H4 (cell line): ENCODE data around the gene RAB28. TPM values are rescaled to one million over a fixed set of nuclear protein-coding genes. Genes with fewer than 3 reads are reported as not detected.

Experiments used
- DNase-seq: peaks from one replicate; pipeline ENCODE4 v3.0.0-alpha.2; 2015; ENCODE audit warnings: low spot score
- total RNA-seq: library from RNA; depleted of rRNA; stranded (reverse); fragments of >200 nt; shearing (Covaris generic); gene quantifications from 2 replicates; pipeline ENCODE4 v1.2.3, GENCODE V29; 2014

The RAB28 gene
- total RNA-seq, 1 experiment from 2014 or later: 42.2 TPM

- DNase-seq: no peak
Observed at GRCh38 chr4:13509442-13509841, 25.3 kb upstream of the RAB28 start.

GRCh38 chr4:13504374-13504773, 20.2 kb upstream of the RAB28 start:
- DNase-seq: no peak

- DNase-seq: no peak
Observed at GRCh38 chr4:13498469-13498868, 14.3 kb upstream of the RAB28 start.

GRCh38 chr4:13496605-13497004, 12.5 kb upstream of the RAB28 start:
- DNase-seq: no peak

- no peak for DNase-seq
Observed at GRCh38 chr4:13495753-13496152, 11.6 kb upstream of the RAB28 start.

GRCh38 chr4:13493793-13494192, 9.7 kb upstream of the RAB28 start:
- no peak for DNase-seq

GRCh38 chr4:13492747-13493146, 8.6 kb upstream of the RAB28 start:
- DNase-seq: no peak

GRCh38 chr4:13484749-13485221, 645 bp upstream of the RAB28 start:
- peak; percentile 28 for DNase-seq

- peak; percentile 66 for DNase-seq
Observed at GRCh38 chr4:13483768-13484121, 395 bp downstream of the RAB28 start.

- DNase-seq: peak; percentile 42
Observed at GRCh38 chr4:13483136-13483767, 888 bp downstream of the RAB28 start.

GRCh38 chr4:13481569-13481968, 2.6 kb downstream of the RAB28 start:
- DNase-seq: peak; percentile 31

GRCh38 chr4:13478707-13479106, 5.4 kb downstream of the RAB28 start:
- no peak for DNase-seq

- no peak for DNase-seq
Observed at GRCh38 chr4:13478131-13478530, 6.0 kb downstream of the RAB28 start.

- DNase-seq: peak; percentile 84
Observed at GRCh38 chr4:13476915-13477314, 7.2 kb downstream of the RAB28 start.

- DNase-seq: no peak
Observed at GRCh38 chr4:13476152-13476551, 8.0 kb downstream of the RAB28 start.

GRCh38 chr4:13471400-13471799, 12.7 kb downstream of the RAB28 start:
- no peak for DNase-seq

GRCh38 chr4:13470379-13470778, 13.8 kb downstream of the RAB28 start:
- DNase-seq: no peak

- DNase-seq: no peak
Observed at GRCh38 chr4:13464973-13465372, 19.2 kb downstream of the RAB28 start.

GRCh38 chr4:13464543-13464942, 19.6 kb downstream of the RAB28 start:
- no peak for DNase-seq

GRCh38 chr4:13461191-13461905, 22.8 kb downstream of the RAB28 start:
- DNase-seq: no peak

- DNase-seq: no peak
Observed at GRCh38 chr4:13455411-13455810, 28.7 kb downstream of the RAB28 start.

GRCh38 chr4:13454786-13455185, 29.4 kb downstream of the RAB28 start:
- no peak for DNase-seq

GRCh38 chr4:13452927-13453579, 31.1 kb downstream of the RAB28 start:
- no peak for DNase-seq
